GM12878 (cell line): Measurements from ENCODE around the gene C5orf15. TPM values are rescaled to one million over a fixed set of nuclear protein-coding genes. Genes with fewer than 3 reads are reported as not detected.

Experiments used
- ATAC-seq: fragments of 200-7000 bp; cut with Tn5 transposase; 3 replicates; pipeline ENCODE4 v1.9.1; 2020; ENCODE audit warnings: mild to moderate bottlenecking, moderate library complexity
- BruUV-seq: library from RNA; stranded (reverse); fragments of 400-500 nt; replicated peaks from 2 replicates; lab custom pipeline; 2021; lab: Mats Ljungman, UMichigan
- CTCF ChIA-PET: fragments of 300-600 bp; sonication (Branson Sonifier 250); formaldehyde crosslinking; extraction: SDS; loops from one replicate; lab custom pipeline; 2021; ENCODE audit warnings: inconsistent platforms; lab: Yijun Ruan, JAX
- POLR2A ChIA-PET: fragments of 350-600 bp; formaldehyde crosslinking; extraction: SDS; loops from one replicate; lab custom pipeline; 2021; ENCODE audit warnings: inconsistent platforms; lab: Charles Lee
- RAD21 ChIA-PET: fragments of 300-600 bp; sonication (Branson Sonifier 250); formaldehyde crosslinking; loops from one replicate; lab custom pipeline; 2023; ENCODE audit warnings: antibody characterized with exemption; ENCODE audit not compliant: unreplicated experiment; lab: Charles Lee
- SMC1A ChIA-PET: fragments of 300-600 bp; sonication (Branson Sonifier 250); formaldehyde crosslinking; loops from one replicate; lab custom pipeline; 2023; ENCODE audit not compliant: unreplicated experiment, uncharacterized antibody; lab: Charles Lee
- DNase-seq: peaks from one replicate; pipeline ENCODE4 v3.0.0-alpha.2; 2011; ENCODE audit warnings: low read depth, low spot score
- FAIRE-seq: peaks from 3 replicates; lab custom pipeline; 2011; peaks lifted over from hg19 to GRCh38; lab: Jason Lieb, UNC
- H2AFZ ChIP-seq: 2 replicates; pipeline ENCODE4 v1.6.0; 2011; ENCODE audit warnings: low read depth, low read length, control low read depth; ENCODE audit not compliant: control insufficient read depth
- H3K27ac ChIP-seq: 2 replicates; pipeline ENCODE4 v1.5.1; 2011; ENCODE audit warnings: control low read depth; ENCODE audit not compliant: control insufficient read depth, insufficient read depth
- H3K27me3 ChIP-seq, 2 experiments: replicated peaks in 1 of 2; 2 replicates each; pipeline versions ENCODE4 v1.6.0 to v1.6.1; 2011; ENCODE audit warnings: low read length in 1 of 2; ENCODE audit not compliant: control insufficient read depth in 2 of 2, insufficient read depth in 2 of 2
- H3K36me3 ChIP-seq, 2 experiments: 2 replicates each; pipeline ENCODE4 v1.5.1; 2011; ENCODE audit warnings: low read length in 1 of 2; ENCODE audit not compliant: control insufficient read depth in 2 of 2, insufficient read depth in 2 of 2
- H3K4me1 ChIP-seq: 2 replicates; pipeline ENCODE4 v1.6.1; 2011; ENCODE audit warnings: mild to moderate bottlenecking, low read length, moderate library complexity, mixed read lengths; ENCODE audit not compliant: control insufficient read depth, insufficient read depth
- H3K4me2 ChIP-seq: 2 replicates; pipeline ENCODE4 v1.6.0; 2011; ENCODE audit warnings: control low read depth; ENCODE audit not compliant: control insufficient read depth, insufficient read depth
- H3K4me3 ChIP-seq: fragments of 200-600 bp; sonication (generic); 2 replicates; pipeline ENCODE4 v1.5.1; 2016
- H3K79me2 ChIP-seq: 2 replicates; pipeline ENCODE4 v1.6.0; 2011; ENCODE audit warnings: low read length; ENCODE audit not compliant: control insufficient read depth, insufficient read depth
- H3K9ac ChIP-seq: 2 replicates; pipeline ENCODE4 v1.8.0; 2011; ENCODE audit warnings: low read length, control low read depth, mixed read lengths; ENCODE audit not compliant: control insufficient read depth, insufficient read depth
- H3K9me3 ChIP-seq: replicated peaks from 3 replicates; pipeline ENCODE4 v1.5.1; 2011; ENCODE audit warnings: mild to moderate bottlenecking, low read length; ENCODE audit not compliant: control insufficient read depth, insufficient read depth
- H4K20me1 ChIP-seq: 2 replicates; pipeline ENCODE4 v1.6.0; 2011; ENCODE audit not compliant: control insufficient read depth, insufficient read depth
- IKZF1 ChIP-seq: fragments of 450-650 bp; conservative IDR thresholded peaks from 2 replicates; pipeline ENCODE4 v1.6.1; 2017; ENCODE audit warnings: antibody characterized with exemption, mild to moderate bottlenecking
- SMARCA5 ChIP-seq: fragments of 450-650 bp; IDR thresholded peaks from 2 replicates; pipeline ENCODE4 v1.6.1; 2017; ENCODE audit warnings: mild to moderate bottlenecking
- TAF1 ChIP-seq: IDR thresholded peaks from 2 replicates; pipeline ENCODE4 v1.6.1; 2011; ENCODE audit warnings: mild to moderate bottlenecking, low read depth, low read length, borderline replicate concordance
- WGBS: methylation state at CpG from one replicate; pipeline ENCODE4 v1.1.6; 2016; ENCODE audit warnings: low lambda C conversion rate; ENCODE audit not compliant: insufficient replicate concordance, insufficient coverage; ENCODE audit errors: missing lambda C conversion rate; 5-methylcytosine and 5-hydroxymethylcytosine counted together
- in situ Hi-C: fragments of 300-500 bp; cut with MboI; formaldehyde crosslinking; loops from 9 replicates; pipeline ENCODE4 v1.14.3; 2018; ENCODE audit warnings: mixed read lengths
- intact Hi-C: fragments of 100-400 bp; cut with micrococcal nuclease; formaldehyde crosslinking; loops from one replicate; pipeline ENCODE4 v1.14.2; 2022; ENCODE audit not compliant: unreplicated experiment
- polyA plus RNA-seq, 11 experiments: library from polyadenylated mRNA; depleted of rRNA in 4 of 11; unstranded in 6 of 11; stranded (reverse) in 5 of 11; fragments of >200 nt; fragmentation: Nextera tagmentation in 4 of 11; fragmentation: Illumina TruSeq in 1 of 11; extraction: Ambion mirVana in 4 of 11; extraction: Trizol in 1 of 11; gene quantifications; 1 replicate in 1 of 11; 2 replicates in 10 of 11; pipeline versions ENCODE4 v1.2.1 to v1.2.3, GENCODE V29; 2011 to 2016; ENCODE audit warnings: inconsistent platforms in 2 of 11, missing spikeins in 2 of 11, low read depth in 1 of 11
- total RNA-seq, 4 experiments: library from RNA; depleted of rRNA in 3 of 4; stranded (reverse); fragments of >200 nt in 3 of 4; fragmentation: Illumina TruSeq in 1 of 4; extraction: Trizol in 1 of 4; gene quantifications; 2 replicates each; pipeline versions ENCODE4 v1.2.1 to v1.2.3, GENCODE V29; 2013 to 2021
- TF ChIP-seq, protein P1 (sequence below): fragments of 450-650 bp; IDR thresholded peaks from 2 replicates; pipeline ENCODE4 v1.6.1; 2017; ENCODE audit warnings: low read depth, mild to moderate bottlenecking, moderate library complexity

The C5orf15 gene
- total and polyA plus RNA-seq, 10 of the 15 experiments (the other 5 are each of a cell fraction or from before 2014, with no cell fraction given): 21.7 to 69.6 (median 46.0) TPM

DNA sequence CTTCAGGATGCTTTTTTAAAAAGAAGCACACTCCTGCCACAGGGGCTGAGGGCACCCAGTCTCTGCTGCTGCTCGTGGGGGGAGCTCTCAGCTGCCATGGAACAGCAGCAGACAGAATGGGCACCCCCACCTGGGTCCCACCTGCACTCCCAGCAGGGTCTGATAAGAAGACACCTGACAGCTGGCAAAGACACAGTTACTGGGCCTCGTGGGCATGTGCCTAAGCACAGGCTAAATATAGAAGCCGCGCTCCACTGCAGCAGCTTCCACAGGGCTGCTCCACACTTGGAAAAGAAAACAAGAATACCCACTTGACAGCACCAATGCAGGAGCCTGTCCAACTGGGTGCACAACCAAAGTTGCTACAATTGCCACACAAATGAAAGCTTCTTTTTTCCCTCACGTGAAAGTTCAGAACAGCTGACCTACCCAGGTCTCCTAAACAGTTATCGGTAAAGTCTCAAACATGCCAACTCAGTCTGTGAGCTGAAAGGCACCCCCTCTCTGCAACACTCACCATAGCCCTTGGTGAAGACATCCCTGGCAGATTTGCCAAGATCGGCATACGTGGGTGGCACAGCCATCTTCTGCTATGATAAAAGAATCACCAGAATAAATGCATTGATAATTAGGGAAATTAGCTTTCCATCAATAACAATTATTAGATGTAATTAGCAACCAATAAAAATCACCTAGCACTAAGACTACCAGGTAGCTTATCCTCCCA, 24.2 kb upstream of the C5orf15 start:
- ChIA-PET RAD21 (interaction anchor here (1.2 to 1.5 kb wide), 3 partner anchors 12 to 47 kb away, joined by 3 read pairs; partner anchors contain the start of gene VDAC1), CTCF (interaction anchor here (0.6 to 9.8 kb wide), 9 partner anchors 7 to 569 kb away, joined by 3 to 179 read pairs (median 4); partner anchors contain the start of gene VDAC1), POLR2A (interaction anchor here (1.1 to 1.8 kb wide), 2 partner anchors 23 to 24 kb away, joined by 3 to 6 read pairs; partner anchors contain the start of gene C5orf15), SMC1A (interaction anchor here (0.8 to 2.3 kb wide), 6 partner anchors 11 to 46 kb away, joined by 3 to 9 read pairs (median 8); partner anchors contain the start of gene VDAC1)
- in situ Hi-C loops: no loop called here
- H3K4me3 ChIP-seq: no peak overlapping the region
- peaks cover 16% of the 10 kb centered on the region for H3K4me1 ChIP-seq
- ATAC-seq (no peak), FAIRE-seq (no peak), DNase-seq (no peak)
- H4K20me1 ChIP-seq: peaks cover 24% of the 10 kb centered on the region
- no TSS peak for BruUV-seq
- H3K9me3 ChIP-seq: no peaks in the 10 kb centered on the region
- intact Hi-C loops: no loop called here
- H2AFZ ChIP-seq: no peak overlapping the region
- 61% methylated on average over 8 of the region's 8 CpGs for WGBS
- no peak overlapping the region for H3K4me2 ChIP-seq
- no peak overlapping the region for H3K27ac ChIP-seq
- no peak overlapping the region for H3K9ac ChIP-seq
- H3K27me3 ChIP-seq: no peaks in the 10 kb centered on the region
- peaks cover 19 to 21% of the 10 kb centered on the region in 2 experiments for H3K36me3 ChIP-seq
- H3K79me2 ChIP-seq: peaks cover 65% of the 10 kb centered on the region
- TF ChIP-seq, protein P1, sequence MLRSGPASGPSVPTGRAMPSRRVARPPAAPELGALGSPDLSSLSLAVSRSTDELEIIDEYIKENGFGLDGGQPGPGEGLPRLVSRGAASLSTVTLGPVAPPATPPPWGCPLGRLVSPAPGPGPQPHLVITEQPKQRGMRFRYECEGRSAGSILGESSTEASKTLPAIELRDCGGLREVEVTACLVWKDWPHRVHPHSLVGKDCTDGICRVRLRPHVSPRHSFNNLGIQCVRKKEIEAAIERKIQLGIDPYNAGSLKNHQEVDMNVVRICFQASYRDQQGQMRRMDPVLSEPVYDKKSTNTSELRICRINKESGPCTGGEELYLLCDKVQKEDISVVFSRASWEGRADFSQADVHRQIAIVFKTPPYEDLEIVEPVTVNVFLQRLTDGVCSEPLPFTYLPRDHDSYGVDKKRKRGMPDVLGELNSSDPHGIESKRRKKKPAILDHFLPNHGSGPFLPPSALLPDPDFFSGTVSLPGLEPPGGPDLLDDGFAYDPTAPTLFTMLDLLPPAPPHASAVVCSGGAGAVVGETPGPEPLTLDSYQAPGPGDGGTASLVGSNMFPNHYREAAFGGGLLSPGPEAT: no peak
- TF ChIP-seq TAF1 (no peak), SMARCA5 (no peak), IKZF1 (no peak)
